IMR-90 (cell line): ENCODE measurements around the gene EAF1. TPM values are rescaled to one million over a fixed set of nuclear protein-coding genes. Genes with fewer than 3 reads are reported as not detected.

Experiments used
- ATAC-seq: fragments of 200-7000 bp; cut with Tn5 transposase; 2 replicates; pipeline ENCODE4 v1.9.1; 2020; ENCODE audit warnings: low read depth, mild to moderate bottlenecking, moderate library complexity
- BruUV-seq: library from RNA; stranded (reverse); fragments of 400-500 nt; replicated peaks from 2 replicates; lab custom pipeline; 2021; lab: Mats Ljungman, UMichigan
- CTCF ChIA-PET: fragments of 300-600 bp; formaldehyde crosslinking; extraction: SDS; loops from one replicate; lab custom pipeline; 2021; ENCODE audit warnings: antibody characterized with exemption; lab: Yijun Ruan, JAX
- POLR2A ChIA-PET: fragments of 300-600 bp; sonication (Branson Sonifier 250); formaldehyde crosslinking; loops from one replicate; lab custom pipeline; 2022; ENCODE audit warnings: antibody characterized with exemption; ENCODE audit not compliant: unreplicated experiment; lab: Charles Lee
- DNase-seq: peaks from one replicate; pipeline ENCODE4 v3.0.0; 2013
- H2AFZ ChIP-seq: replicated peaks from 2 replicates; pipeline ENCODE3; 2013; ENCODE audit warnings: low read length, mild to moderate bottlenecking; ENCODE audit not compliant: poor library complexity
- H2AK5ac ChIP-seq: 2 replicates; pipeline ENCODE4 v1.6.1; 2013; ENCODE audit warnings: low read depth, low read length, inconsistent platforms
- H2AK9ac ChIP-seq: replicated peaks from 2 replicates; pipeline ENCODE3; 2013; ENCODE audit warnings: mild to moderate bottlenecking, low read depth, low read length, moderate library complexity; ENCODE audit not compliant: poor library complexity
- H2BK120ac ChIP-seq: 2 replicates; pipeline ENCODE4 v1.6.1; 2013; ENCODE audit warnings: low read depth, low read length, inconsistent platforms
- H2BK15ac ChIP-seq: 3 replicates; pipeline ENCODE4 v1.6.1; 2013; ENCODE audit warnings: low read depth, low read length, inconsistent platforms
- H2BK20ac ChIP-seq: 2 replicates; pipeline ENCODE4 v1.6.1; 2013; ENCODE audit warnings: low read depth, mild to moderate bottlenecking, inconsistent platforms, low read length, moderate library complexity
- H2BK5ac ChIP-seq: 2 replicates; pipeline ENCODE4 v1.6.1; 2013; ENCODE audit warnings: mild to moderate bottlenecking, low read depth, low read length, inconsistent platforms; ENCODE audit not compliant: poor library complexity, severe bottlenecking
- H3K14ac ChIP-seq: replicated peaks from 2 replicates; pipeline ENCODE4 v1.6.1; 2013; ENCODE audit warnings: low read depth, low read length, inconsistent platforms
- H3K18ac ChIP-seq: 2 replicates; pipeline ENCODE4 v1.6.1; 2013; ENCODE audit warnings: low read depth, low read length, control low read depth
- H3K23ac ChIP-seq: 2 replicates; pipeline ENCODE4 v1.6.1; 2013; ENCODE audit warnings: low read depth, low read length, inconsistent platforms
- H3K27ac ChIP-seq: 2 replicates; pipeline ENCODE4 v1.5.1; 2013; ENCODE audit warnings: mild to moderate bottlenecking, control low read depth, low read length; ENCODE audit not compliant: insufficient read depth
- H3K27me3 ChIP-seq: 2 replicates; pipeline ENCODE4 v1.6.1; 2013; ENCODE audit warnings: low read length; ENCODE audit not compliant: control insufficient read depth, insufficient read depth
- H3K36me3 ChIP-seq: 2 replicates; pipeline ENCODE4 v1.6.1; 2013; ENCODE audit warnings: low read length, mixed read lengths; ENCODE audit not compliant: control insufficient read depth, insufficient read depth
- H3K4ac ChIP-seq: 2 replicates; pipeline ENCODE4 v1.6.1; 2013; ENCODE audit warnings: low read depth, low read length, inconsistent platforms
- H3K4me1 ChIP-seq: 2 replicates; pipeline ENCODE4 v1.6.1; 2013; ENCODE audit warnings: low read length, mixed read lengths; ENCODE audit not compliant: control insufficient read depth, insufficient read depth
- H3K4me2 ChIP-seq: 2 replicates; pipeline ENCODE4 v1.6.1; 2013; ENCODE audit warnings: low read depth, mild to moderate bottlenecking, control low read depth, low read length, moderate library complexity
- H3K4me3 ChIP-seq: 2 replicates; pipeline ENCODE4 v1.5.1; 2013; ENCODE audit warnings: low read depth, mild to moderate bottlenecking, control low read depth, low read length, moderate library complexity; ENCODE audit not compliant: insufficient read depth
- H3K56ac ChIP-seq: 2 replicates; pipeline ENCODE4 v1.6.1; 2013; ENCODE audit warnings: low read length, inconsistent platforms; ENCODE audit not compliant: insufficient read depth; ENCODE audit errors: extremely low read depth
- H3K79me1 ChIP-seq, 2 experiments: 2 replicates each; pipeline ENCODE4 v1.6.1; 2013; ENCODE audit warnings: low read length in 2 of 2, inconsistent platforms in 1 of 2, low read depth in 1 of 2
- H3K9ac ChIP-seq: 2 replicates; pipeline ENCODE4 v1.6.1; 2013; ENCODE audit warnings: low read depth, low read length, control low read depth
- H3K9me1 ChIP-seq: 2 replicates; pipeline ENCODE4 v1.6.1; 2013; ENCODE audit warnings: low read length, inconsistent platforms; ENCODE audit not compliant: insufficient read depth
- H3K9me3 ChIP-seq: 2 replicates; pipeline ENCODE4 v1.6.1; 2013; ENCODE audit warnings: low read length; ENCODE audit not compliant: control insufficient read depth, insufficient read depth
- H4K20me1 ChIP-seq: 2 replicates; pipeline ENCODE4 v1.6.1; 2013; ENCODE audit warnings: low read length, inconsistent platforms; ENCODE audit not compliant: insufficient read depth
- H4K5ac ChIP-seq: 2 replicates; pipeline ENCODE4 v1.6.1; 2013; ENCODE audit warnings: mild to moderate bottlenecking, low read depth, low read length, control low read depth
- H4K8ac ChIP-seq, 2 experiments: 2 replicates each; pipeline ENCODE4 v1.6.1; 2013; ENCODE audit warnings: low read depth in 2 of 2, low read length in 2 of 2, control low read depth in 1 of 2, inconsistent platforms in 1 of 2
- H4K91ac ChIP-seq: 2 replicates; pipeline ENCODE4 v1.6.1; 2013; ENCODE audit warnings: low read depth, low read length, inconsistent platforms; ENCODE audit not compliant: insufficient read depth
- BHLHE40 ChIP-seq: fragments of 150-350 bp; IDR thresholded peaks from 2 replicates; pipeline ENCODE4 v1.6.1; 2016; ENCODE audit warnings: mild to moderate bottlenecking, low read depth, low read length
- CEBPB ChIP-seq: IDR thresholded peaks from 2 replicates; pipeline ENCODE4 v1.6.1; 2012; ENCODE audit warnings: low read depth, low read length, improper control_type of control experiment
- CHD1 ChIP-seq: IDR thresholded peaks from 2 replicates; pipeline ENCODE4 v1.6.1; 2012; ENCODE audit warnings: low read depth, low read length, improper control_type of control experiment
- FOS ChIP-seq: fragments of 150-350 bp; IDR thresholded peaks from 2 replicates; pipeline ENCODE4 v1.6.1; 2016; ENCODE audit warnings: low read depth, low read length
- MAFK ChIP-seq: IDR thresholded peaks from 2 replicates; pipeline ENCODE4 v1.6.1; 2012; ENCODE audit warnings: low read depth, low read length, improper control_type of control experiment
- MAZ ChIP-seq: IDR thresholded peaks from 2 replicates; pipeline ENCODE4 v1.6.1; 2012; ENCODE audit warnings: low read depth, mild to moderate bottlenecking, low read length, improper control_type of control experiment, moderate library complexity, borderline replicate concordance
- MXI1 ChIP-seq: IDR thresholded peaks from 2 replicates; pipeline ENCODE4 v1.6.1; 2012; ENCODE audit warnings: low read depth, mild to moderate bottlenecking, low read length, moderate library complexity, borderline replicate concordance
- NFE2L2 ChIP-seq: fragments of 150-350 bp; IDR thresholded peaks from 2 replicates; pipeline ENCODE4 v1.6.1; 2016; ENCODE audit warnings: low read depth, mild to moderate bottlenecking, low read length
- POLR2A ChIP-seq: IDR thresholded peaks from 2 replicates; pipeline ENCODE4 v1.6.1; 2012; ENCODE audit warnings: mild to moderate bottlenecking, low read depth, low read length
- RAD21 ChIP-seq: IDR thresholded peaks from 2 replicates; pipeline ENCODE4 v1.6.1; 2012; ENCODE audit warnings: low read length, improper control_type of control experiment
- RCOR1 ChIP-seq: IDR thresholded peaks from 2 replicates; pipeline ENCODE4 v1.6.1; 2012; ENCODE audit warnings: mild to moderate bottlenecking, low read length, improper control_type of control experiment; ENCODE audit not compliant: insufficient replicate concordance
- RFX5 ChIP-seq: IDR thresholded peaks from 2 replicates; pipeline ENCODE4 v1.8.0; 2012; ENCODE audit warnings: low read depth, mild to moderate bottlenecking, low read length, moderate library complexity
- SMC3 ChIP-seq: fragments of 150-350 bp; IDR thresholded peaks from 2 replicates; pipeline ENCODE4 v1.6.1; 2016; ENCODE audit warnings: low read depth, mild to moderate bottlenecking, antibody characterized with exemption, low read length, moderate library complexity
- WGBS, 2 experiments: methylation state at CpG; one replicate each; pipeline versions ENCODE4 v1.1.5 to v1.1.7; 2013; ENCODE audit warnings: missing lambda C conversion rate in 2 of 2; ENCODE audit not compliant: insufficient read length in 1 of 2; ENCODE audit errors: extremely low coverage in 2 of 2; 5-methylcytosine and 5-hydroxymethylcytosine counted together
- dilution Hi-C: fragments of 300-500 bp; cut with HindIII; formaldehyde crosslinking; loops from one replicate; pipeline ENCODE4 v1.14.3; 2018; ENCODE audit warnings: low sequenced_read_pairs; ENCODE audit not compliant: unreplicated experiment
- in situ Hi-C: fragments of 300-500 bp; cut with MboI; formaldehyde crosslinking; loops from 3 replicates; pipeline ENCODE4 v1.14.3; 2019; ENCODE audit warnings: low sequenced_read_pairs, inconsistent platforms, mixed read lengths
- intact Hi-C: fragments of 100-400 bp; cut with micrococcal nuclease; formaldehyde crosslinking; loops from 2 replicates; pipeline ENCODE4 v1.10.0; 2022
- polyA plus RNA-seq, 3 experiments: library from polyadenylated mRNA; depleted of rRNA; stranded (reverse); fragments of >200 nt; gene quantifications; 2 replicates each; pipeline ENCODE4 v1.2.3, GENCODE V29; 2012; ENCODE audit warnings: low replicate concordance in 1 of 3
- total RNA-seq: library from RNA; depleted of rRNA; stranded (reverse); fragments of >200 nt; gene quantifications from 2 replicates; pipeline ENCODE4 v1.2.3, GENCODE V29; 2012
- TF ChIP-seq, protein P1 (sequence below): conservative IDR thresholded peaks from 2 replicates; pipeline ENCODE4 v1.5.1; 2012; ENCODE audit warnings: mild to moderate bottlenecking, low read depth, low read length, improper control_type of control experiment
- TF ChIP-seq, protein P2 (sequence below): fragments of 150-350 bp; IDR thresholded peaks from 2 replicates; pipeline ENCODE4 v1.6.1; 2016; ENCODE audit warnings: low read depth, mild to moderate bottlenecking, low read length, moderate library complexity, borderline replicate concordance
- TF ChIP-seq, protein P3 (sequence below): fragments of 150-350 bp; IDR thresholded peaks from 2 replicates; pipeline ENCODE4 v1.6.1; 2017; ENCODE audit warnings: mild to moderate bottlenecking, antibody characterized with exemption, low read length, low read depth

Gene EAF1
- total and polyA plus RNA-seq, 2 of the 4 experiments (the other 2 are of a cell fraction): 7.0 to 21.3 TPM

DNA sequence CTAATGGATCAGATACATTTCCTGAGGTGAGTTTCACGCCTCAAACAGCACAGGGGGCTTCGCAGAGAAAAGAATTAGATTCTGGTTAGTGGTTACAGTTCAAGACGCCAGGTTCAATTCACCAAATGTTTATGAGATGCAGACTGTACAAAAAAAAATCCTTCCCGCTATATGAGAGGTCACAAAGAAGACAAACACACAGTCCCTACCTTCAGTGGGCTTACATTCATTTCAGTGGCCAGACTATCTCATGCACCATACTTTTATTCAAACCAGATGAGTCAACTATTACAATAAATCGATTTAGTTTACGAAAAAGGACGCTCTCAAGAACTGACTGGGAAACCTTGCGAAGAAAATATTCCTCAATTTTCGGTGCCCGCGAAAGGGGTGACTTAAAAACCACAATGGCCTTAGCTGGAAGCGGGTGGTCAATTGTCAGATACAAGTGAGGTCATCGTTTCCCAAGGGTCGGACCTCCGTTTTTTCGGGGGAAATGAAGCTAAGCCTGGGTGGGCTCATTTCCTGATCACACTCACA is 749 bp upstream of the EAF1 start:
- DNase-seq (no peak), ATAC-seq (no peak)
- Histone ChIP-seq H3K27ac (peak overlapping the region; percentile 93), H2BK5ac (peak overlapping the region; percentile 71), H3K27me3 (no peaks in the 10 kb centered on the region), H3K4me2 (peak overlapping the region; percentile 88), H3K36me3 (peaks cover 16% of the 10 kb centered on the region), H4K91ac (peak overlapping the region; percentile 61; the same call in 1 of the 2 replicates), H3K23ac (peak overlapping the region; percentile 87), H2AK9ac (peak overlapping the region; percentile 90), H3K9me1 (peaks cover 11% of the 10 kb centered on the region), H3K18ac (no peak overlapping the region), H2BK120ac (no peak overlapping the region), H2AK5ac (peak overlapping the region; percentile 83; the same call in 1 of the 2 replicates), H4K20me1 (peaks cover 16% of the 10 kb centered on the region), H3K56ac (peak overlapping the region; percentile 72; the same call in 1 of the 2 replicates), H4K8ac (peak overlapping the region; percentile 90 to 96), H3K4ac (peak overlapping the region; percentile 96), H3K14ac (peak overlapping the region; percentile 91), H3K4me3 (peak overlapping the region; percentile 92), H3K4me1 (peaks cover 1% of the 10 kb centered on the region; the same call in 1 of the 2 replicates), H2BK15ac (no peak overlapping the region), H3K79me1 (peaks cover 34 to 60% of the 10 kb centered on the region in 2 experiments), H2AFZ (peak overlapping the region; percentile 98), H2BK20ac (no peak overlapping the region), H4K5ac (peak overlapping the region; percentile 88), H3K9me3 (no peaks in the 10 kb centered on the region), H3K9ac (peak overlapping the region; percentile 96)
- TF ChIP-seq, protein P1, sequence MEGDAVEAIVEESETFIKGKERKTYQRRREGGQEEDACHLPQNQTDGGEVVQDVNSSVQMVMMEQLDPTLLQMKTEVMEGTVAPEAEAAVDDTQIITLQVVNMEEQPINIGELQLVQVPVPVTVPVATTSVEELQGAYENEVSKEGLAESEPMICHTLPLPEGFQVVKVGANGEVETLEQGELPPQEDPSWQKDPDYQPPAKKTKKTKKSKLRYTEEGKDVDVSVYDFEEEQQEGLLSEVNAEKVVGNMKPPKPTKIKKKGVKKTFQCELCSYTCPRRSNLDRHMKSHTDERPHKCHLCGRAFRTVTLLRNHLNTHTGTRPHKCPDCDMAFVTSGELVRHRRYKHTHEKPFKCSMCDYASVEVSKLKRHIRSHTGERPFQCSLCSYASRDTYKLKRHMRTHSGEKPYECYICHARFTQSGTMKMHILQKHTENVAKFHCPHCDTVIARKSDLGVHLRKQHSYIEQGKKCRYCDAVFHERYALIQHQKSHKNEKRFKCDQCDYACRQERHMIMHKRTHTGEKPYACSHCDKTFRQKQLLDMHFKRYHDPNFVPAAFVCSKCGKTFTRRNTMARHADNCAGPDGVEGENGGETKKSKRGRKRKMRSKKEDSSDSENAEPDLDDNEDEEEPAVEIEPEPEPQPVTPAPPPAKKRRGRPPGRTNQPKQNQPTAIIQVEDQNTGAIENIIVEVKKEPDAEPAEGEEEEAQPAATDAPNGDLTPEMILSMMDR: no peak
- TF ChIP-seq MXI1 (no peak), FOS (no peak), SMC3 (no peak), MAZ (no peak), POLR2A (no peak), MAFK (no peak), RCOR1 (no peak), RFX5 (no peak), NFE2L2 (no peak), CEBPB (no peak), CHD1 (no peak), BHLHE40 (no peak), RAD21 (no peak)
- TF ChIP-seq, protein P2, sequence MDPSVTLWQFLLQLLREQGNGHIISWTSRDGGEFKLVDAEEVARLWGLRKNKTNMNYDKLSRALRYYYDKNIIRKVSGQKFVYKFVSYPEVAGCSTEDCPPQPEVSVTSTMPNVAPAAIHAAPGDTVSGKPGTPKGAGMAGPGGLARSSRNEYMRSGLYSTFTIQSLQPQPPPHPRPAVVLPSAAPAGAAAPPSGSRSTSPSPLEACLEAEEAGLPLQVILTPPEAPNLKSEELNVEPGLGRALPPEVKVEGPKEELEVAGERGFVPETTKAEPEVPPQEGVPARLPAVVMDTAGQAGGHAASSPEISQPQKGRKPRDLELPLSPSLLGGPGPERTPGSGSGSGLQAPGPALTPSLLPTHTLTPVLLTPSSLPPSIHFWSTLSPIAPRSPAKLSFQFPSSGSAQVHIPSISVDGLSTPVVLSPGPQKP: no peak
- TF ChIP-seq, protein P3, sequence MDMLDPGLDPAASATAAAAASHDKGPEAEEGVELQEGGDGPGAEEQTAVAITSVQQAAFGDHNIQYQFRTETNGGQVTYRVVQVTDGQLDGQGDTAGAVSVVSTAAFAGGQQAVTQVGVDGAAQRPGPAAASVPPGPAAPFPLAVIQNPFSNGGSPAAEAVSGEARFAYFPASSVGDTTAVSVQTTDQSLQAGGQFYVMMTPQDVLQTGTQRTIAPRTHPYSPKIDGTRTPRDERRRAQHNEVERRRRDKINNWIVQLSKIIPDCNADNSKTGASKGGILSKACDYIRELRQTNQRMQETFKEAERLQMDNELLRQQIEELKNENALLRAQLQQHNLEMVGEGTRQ: no peak
- POLR2A ChIA-PET: no interaction called here
- BruUV-seq: TSS peak; percentile 48
- dilution Hi-C loops (no loop called here), intact Hi-C loops (loop anchor here (5.0 kb wide), 2 partner anchors 204 to 386 kb away; no protein-coding TSS in a partner anchor), in situ Hi-C loops (no loop called here)
- WGBS, 2 experiments: 25% methylated on average over 3 of the region's 16 CpGs; no CpG with 5 or more reads in 1 of the 2 experiments
- CTCF ChIA-PET: no interaction called here
